ENCODE data around the gene PIGU.

Gene PIGU

DNA sequence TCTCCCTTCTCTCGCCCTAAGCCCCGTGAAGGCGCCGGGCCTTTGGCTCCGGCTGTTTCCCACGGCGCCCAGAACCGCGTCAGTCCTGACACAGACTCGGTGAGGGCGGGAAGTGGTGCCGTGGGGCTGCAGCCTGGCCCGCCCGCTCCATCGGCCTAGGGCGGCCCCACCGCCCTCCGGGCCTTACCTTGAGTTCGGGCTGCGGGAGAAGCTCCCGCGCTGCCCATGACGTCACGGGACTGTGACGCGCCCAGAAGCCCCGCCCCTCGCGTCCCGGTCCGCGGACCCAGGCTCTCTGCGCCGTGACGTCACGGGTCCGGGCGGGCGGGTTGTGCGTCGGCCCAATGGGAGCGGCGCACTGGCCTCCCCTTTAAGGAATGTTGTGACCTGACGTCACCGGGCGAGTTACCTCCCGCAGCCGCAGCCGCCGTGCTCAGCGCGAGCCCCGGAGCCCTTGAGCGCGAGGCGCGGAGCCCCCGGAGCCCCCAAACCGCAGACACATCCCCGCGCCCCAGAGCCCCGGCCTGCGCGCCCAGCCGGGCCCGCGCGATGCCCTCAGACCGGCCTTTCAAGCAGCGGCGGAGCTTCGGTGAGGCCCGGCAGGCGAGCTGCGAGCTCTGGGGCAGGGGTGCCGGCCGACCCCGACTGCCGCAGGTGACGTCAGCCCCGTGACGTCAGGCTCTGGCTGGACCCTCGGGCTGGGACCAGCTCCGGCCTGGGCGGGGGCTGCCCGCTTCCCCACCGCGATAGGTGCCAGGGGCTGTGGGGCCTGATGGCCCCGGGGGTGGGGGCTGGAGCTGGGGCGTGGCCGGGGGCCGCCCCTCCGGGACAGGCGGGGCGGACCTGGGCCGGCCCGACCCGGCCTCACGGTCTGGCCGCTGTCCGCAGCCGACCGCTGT is 118.3 kb downstream of the PIGU start, which contains the start of gene MAP1LC3A:
MAP1LC3A (plus strand) TSS at position 399 of the 899 bp plus-strand sequence; CDS start at position 550, 151 bp downstream.
- peak within 1 kb of the TSS; percentile 68 for H3K27ac ChIP-seq

DNA sequence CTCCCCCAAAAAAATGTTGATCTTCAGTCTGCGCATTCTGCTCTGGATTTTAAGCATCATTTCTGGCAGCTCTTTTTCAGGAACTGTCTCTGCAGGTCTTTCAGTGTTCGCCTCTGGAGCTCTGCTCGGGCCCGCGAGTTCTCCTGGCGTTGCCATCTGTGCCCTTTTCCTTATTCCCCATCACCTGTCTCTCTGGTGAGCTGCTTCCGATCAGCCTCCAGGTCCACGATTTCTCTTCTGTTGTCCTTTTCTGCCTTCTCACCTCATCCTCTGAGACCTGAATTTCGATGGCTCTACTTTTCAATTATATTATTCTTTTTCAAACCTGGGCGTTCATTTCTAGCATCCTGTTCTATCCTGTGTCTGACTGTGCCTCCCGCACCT is 119.0 kb downstream of the PIGU start:
- TF ChIP-seq, protein P1, sequence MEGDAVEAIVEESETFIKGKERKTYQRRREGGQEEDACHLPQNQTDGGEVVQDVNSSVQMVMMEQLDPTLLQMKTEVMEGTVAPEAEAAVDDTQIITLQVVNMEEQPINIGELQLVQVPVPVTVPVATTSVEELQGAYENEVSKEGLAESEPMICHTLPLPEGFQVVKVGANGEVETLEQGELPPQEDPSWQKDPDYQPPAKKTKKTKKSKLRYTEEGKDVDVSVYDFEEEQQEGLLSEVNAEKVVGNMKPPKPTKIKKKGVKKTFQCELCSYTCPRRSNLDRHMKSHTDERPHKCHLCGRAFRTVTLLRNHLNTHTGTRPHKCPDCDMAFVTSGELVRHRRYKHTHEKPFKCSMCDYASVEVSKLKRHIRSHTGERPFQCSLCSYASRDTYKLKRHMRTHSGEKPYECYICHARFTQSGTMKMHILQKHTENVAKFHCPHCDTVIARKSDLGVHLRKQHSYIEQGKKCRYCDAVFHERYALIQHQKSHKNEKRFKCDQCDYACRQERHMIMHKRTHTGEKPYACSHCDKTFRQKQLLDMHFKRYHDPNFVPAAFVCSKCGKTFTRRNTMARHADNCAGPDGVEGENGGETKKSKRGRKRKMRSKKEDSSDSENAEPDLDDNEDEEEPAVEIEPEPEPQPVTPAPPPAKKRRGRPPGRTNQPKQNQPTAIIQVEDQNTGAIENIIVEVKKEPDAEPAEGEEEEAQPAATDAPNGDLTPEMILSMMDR (IDR thresholded peaks at IDR 0.05) = no peak
- TF ChIP-seq ZFX (IDR thresholded peaks at IDR 0.05; ENCODE audit: borderline replicate concordance) = no peak
- peak overlapping the region; percentile 68 for H3K27ac ChIP-seq

More for the DNA sequence above, 118.3 kb downstream of the PIGU start, which contains the start of gene MAP1LC3A:
- TF ChIP-seq, protein P1 (IDR thresholded peaks at IDR 0.05) = no peak
- no peak for TF ChIP-seq ZFX (IDR thresholded peaks at IDR 0.05; ENCODE audit: borderline replicate concordance)

DNA sequence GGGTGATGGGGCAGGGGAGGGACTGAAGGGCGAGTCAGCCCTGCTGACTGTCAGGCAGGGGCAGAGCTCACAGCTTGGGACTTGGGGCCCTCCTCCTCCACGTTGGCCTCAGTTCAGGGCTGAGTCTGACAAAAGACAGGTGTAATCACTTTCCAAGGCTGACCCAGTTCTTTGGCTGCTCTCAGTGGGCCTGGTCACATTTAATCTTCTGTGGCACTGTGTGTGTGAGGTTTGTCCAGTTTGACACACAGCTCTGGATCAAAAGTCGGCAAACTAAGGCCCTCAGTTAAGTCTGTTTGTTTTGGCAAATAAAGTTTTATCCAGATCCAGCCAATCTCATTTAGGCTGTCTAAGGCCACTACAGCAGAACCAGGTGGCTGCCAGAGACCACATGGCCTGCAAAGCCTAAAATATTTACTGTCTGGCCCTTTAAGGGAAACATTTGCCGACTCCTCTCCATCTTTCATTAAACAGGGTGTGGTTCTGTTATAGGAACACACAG is 123.5 kb downstream of the PIGU start:
- TF ChIP-seq, protein P1 (IDR thresholded peaks at IDR 0.05) = no peak
- H3K27ac ChIP-seq = peak overlapping the region; percentile 77

GRCh38 chr20:34552569-34552968 is 124.3 kb downstream of the PIGU start:
- TF ChIP-seq, protein P1 (IDR thresholded peaks at IDR 0.05) = no peak
- TF ChIP-seq ZFX (IDR thresholded peaks at IDR 0.05; ENCODE audit: borderline replicate concordance) = no peak

GRCh38 chr20:34549929-34550305 is 127.0 kb downstream of the PIGU start:
- TF ChIP-seq, protein P1 (IDR thresholded peaks at IDR 0.05) = no peak
- TF ChIP-seq ZFX (IDR thresholded peaks at IDR 0.05; ENCODE audit: borderline replicate concordance) = no peak
- peak overlapping the region; percentile 78 for H3K27ac ChIP-seq

More at GRCh38 chr20:34552569-34552968, 124.3 kb downstream of the PIGU start:
- peak overlapping the region; percentile 77 for H3K27ac ChIP-seq

GRCh38 chr20:34549291-34549928 is 127.5 kb downstream of the PIGU start:
- TF ChIP-seq ZFX (IDR thresholded peaks at IDR 0.05; ENCODE audit: borderline replicate concordance) = no peak
- TF ChIP-seq, protein P1 (IDR thresholded peaks at IDR 0.05) = no peak
- H3K27ac ChIP-seq = peak overlapping the region; percentile 78
